SK-N-SH (cell line): ENCODE measurements around the gene H1-8.

Experiments used
- CHD2 ChIP-seq: fragments of 150-350 bp; IDR thresholded peaks from 2 replicates; pipeline ENCODE4 v1.6.1; 2018; ENCODE audit warnings: low read length; ENCODE audit not compliant: partially characterized antibody
- EP300 ChIP-seq, 2 experiments: IDR thresholded peaks; 2 replicates each; pipeline versions ENCODE4 v1.4.0 to v1.6.1; 2012; ENCODE audit warnings: borderline replicate concordance in 1 of 2, low read depth in 1 of 2, low read length in 1 of 2
- EZH2phosphoT487 ChIP-seq: fragments of 200-600 bp; sonication (generic); IDR thresholded peaks from 2 replicates; pipeline ENCODE4 v1.6.1; 2017; ENCODE audit warnings: low read depth, mixed run types, mild to moderate bottlenecking, antibody characterized with exemption, moderate library complexity, borderline replicate concordance
- JUND ChIP-seq: IDR thresholded peaks from 2 replicates; pipeline ENCODE4 v1.4.0; 2012
- MAX ChIP-seq: IDR thresholded peaks from 2 replicates; pipeline ENCODE4 v1.4.0; 2012; ENCODE audit warnings: low read depth
- NRF1 ChIP-seq: IDR thresholded peaks from 2 replicates; pipeline ENCODE4 v1.6.1; 2012; ENCODE audit warnings: low read depth, mild to moderate bottlenecking, low read length
- POLR2AphosphoS5 ChIP-seq: IDR thresholded peaks from 2 replicates; pipeline ENCODE4 v1.6.1; 2012; ENCODE audit warnings: low read depth, low read length
- RAD21 ChIP-seq: IDR thresholded peaks from 2 replicates; pipeline ENCODE4 v1.6.1; 2012; ENCODE audit warnings: mild to moderate bottlenecking, low read length
- REST ChIP-seq: IDR thresholded peaks from 2 replicates; pipeline ENCODE4 v1.6.1; 2012; ENCODE audit warnings: mild to moderate bottlenecking, low read depth, low read length, moderate library complexity
- TF ChIP-seq, protein P1 (sequence below): fragments of 200-600 bp; sonication (generic); IDR thresholded peaks from 2 replicates; pipeline ENCODE4 v1.6.1; 2017; ENCODE audit warnings: antibody characterized with exemption, mild to moderate bottlenecking, moderate library complexity

DNA sequence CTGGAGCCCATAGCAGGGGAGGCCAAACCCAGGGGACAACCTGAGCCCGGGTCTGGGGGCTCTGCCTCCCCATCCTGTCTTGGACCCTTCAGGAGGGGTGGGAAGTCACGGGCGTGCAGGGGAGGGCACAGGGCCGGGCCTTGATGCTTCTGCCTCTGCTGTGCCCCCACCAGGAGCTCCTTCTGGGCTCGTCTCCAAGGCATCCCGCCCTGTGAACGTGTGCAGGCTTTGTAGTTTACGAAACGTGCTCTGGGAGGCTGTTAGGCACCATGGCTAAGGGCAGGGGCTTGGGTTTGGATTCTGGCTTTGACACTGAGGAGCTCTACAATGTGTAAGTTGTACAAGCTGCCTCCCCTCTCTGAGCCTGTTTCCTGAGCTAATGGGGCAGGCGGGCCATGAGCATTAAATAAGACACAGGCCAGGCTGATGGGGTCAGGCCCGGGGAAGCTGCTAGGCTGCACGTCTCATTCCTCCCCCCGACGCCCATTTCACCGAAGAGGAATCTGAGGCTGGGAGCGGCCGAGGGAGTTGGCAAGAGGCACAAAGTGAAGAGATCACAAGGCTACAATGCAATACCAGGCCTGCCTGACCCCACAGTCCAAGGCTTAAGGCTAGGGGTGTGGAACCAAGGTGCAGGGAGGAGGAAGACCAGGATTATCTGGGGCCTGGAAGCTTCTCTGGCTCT lies 43.9 kb downstream of the H1-8 start:
- TF ChIP-seq POLR2AphosphoS5 (no peak), REST (no peak), MAX (no peak), JUND (no peak), EZH2phosphoT487 (no peak), NRF1 (no peak), RAD21 (no peak), EP300 (IDR thresholded peaks at IDR 0.05; ENCODE audit: borderline replicate concordance in 1 of 2, low read depth in 1 of 2, low read length in 1 of 2) (no peak), CHD2 (no peak)
- TF ChIP-seq, protein P1, sequence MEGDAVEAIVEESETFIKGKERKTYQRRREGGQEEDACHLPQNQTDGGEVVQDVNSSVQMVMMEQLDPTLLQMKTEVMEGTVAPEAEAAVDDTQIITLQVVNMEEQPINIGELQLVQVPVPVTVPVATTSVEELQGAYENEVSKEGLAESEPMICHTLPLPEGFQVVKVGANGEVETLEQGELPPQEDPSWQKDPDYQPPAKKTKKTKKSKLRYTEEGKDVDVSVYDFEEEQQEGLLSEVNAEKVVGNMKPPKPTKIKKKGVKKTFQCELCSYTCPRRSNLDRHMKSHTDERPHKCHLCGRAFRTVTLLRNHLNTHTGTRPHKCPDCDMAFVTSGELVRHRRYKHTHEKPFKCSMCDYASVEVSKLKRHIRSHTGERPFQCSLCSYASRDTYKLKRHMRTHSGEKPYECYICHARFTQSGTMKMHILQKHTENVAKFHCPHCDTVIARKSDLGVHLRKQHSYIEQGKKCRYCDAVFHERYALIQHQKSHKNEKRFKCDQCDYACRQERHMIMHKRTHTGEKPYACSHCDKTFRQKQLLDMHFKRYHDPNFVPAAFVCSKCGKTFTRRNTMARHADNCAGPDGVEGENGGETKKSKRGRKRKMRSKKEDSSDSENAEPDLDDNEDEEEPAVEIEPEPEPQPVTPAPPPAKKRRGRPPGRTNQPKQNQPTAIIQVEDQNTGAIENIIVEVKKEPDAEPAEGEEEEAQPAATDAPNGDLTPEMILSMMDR, result no peak
